ENCODE results near the gene CAPZA1. TPM values are rescaled to one million over a fixed set of nuclear protein-coding genes. Genes with fewer than 3 reads are reported as not detected.
A peak's percentile ranks its signal among the peaks of the same experiment; 100 is the strongest.

CAPZA1 gene
- total RNA-seq, 1 donor from 2014 or later: 171 TPM

DNA sequence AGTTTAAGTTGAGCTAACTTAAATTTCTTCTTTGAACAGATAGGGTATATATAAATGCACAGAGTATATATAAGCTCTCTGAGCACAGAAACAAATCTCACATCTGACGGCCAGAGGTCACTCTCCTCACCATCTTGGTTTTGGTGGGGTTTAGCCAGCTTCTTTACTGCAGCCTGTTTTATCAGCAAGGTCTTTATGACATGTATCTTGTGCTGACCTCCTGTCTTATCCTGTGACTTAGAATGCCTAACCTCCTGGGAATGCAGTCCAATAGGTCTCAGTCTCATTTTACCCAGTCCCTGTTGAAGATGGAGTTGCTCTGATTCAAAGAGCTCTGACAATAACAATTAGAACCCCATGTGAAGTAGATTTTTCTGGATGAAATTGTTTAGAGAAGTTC, 53.2 kb downstream of the CAPZA1 start:
- peaks cover 19% of the 10 kb centered on the region for H3K4me1 ChIP-seq (ENCODE audit: insufficient read depth, low read length)
- FAIRE-seq: no peak
- peaks cover 31% of the 10 kb centered on the region for H3K79me2 ChIP-seq (ENCODE audit: insufficient read depth, low read length)

DNA sequence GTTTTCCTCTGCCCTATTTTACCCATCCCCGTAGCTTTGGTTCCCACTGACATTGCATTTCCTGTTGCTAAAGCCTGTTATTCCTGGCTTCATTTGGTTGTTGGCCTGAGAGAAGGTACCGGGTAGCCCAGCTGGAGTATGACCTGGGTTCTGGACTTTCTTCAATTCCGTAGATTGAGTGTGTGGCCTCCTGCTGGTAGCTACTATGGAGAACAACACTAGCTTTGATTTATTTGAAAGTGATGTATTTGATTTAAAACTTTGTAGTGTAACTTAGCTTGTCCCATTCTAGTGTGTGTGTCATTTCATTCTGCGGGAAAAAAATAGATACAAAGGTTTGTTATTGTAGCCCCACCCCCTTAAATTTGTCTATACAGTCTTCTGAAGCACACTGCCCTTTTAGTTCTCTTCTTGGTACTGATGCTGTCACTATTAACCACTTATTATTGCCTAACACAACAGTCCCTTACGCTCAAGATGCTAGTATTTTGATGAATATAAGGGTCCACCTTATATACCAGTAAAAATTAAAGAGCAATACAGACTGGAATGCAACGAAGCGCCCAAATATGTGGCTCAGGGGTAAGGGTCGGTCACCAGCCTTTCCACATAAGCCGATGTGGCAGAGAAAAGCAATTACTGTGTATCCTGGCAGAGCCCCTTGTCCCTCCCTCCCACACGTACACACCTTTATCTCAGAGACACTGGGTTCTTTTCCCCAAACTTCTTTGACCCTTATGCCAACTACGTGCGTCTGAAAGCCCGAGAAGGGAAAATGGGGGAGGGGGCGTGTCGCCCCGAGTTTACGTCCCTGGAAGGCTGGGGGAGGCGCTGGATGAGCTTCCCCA, 54.2 kb downstream of the CAPZA1 start:
- peaks cover 31% of the 10 kb centered on the region for H3K36me3 ChIP-seq (ENCODE audit: insufficient read depth, low read length)
- peak overlapping the region; percentile 31 for H2AFZ ChIP-seq (ENCODE audit: low read depth, low read length)
- H3K9ac ChIP-seq (ENCODE audit: low read length): peak overlapping the region; percentile 91
- H3K9me3 ChIP-seq (ENCODE audit: insufficient read depth, low read depth, low read length): no peaks in the 10 kb centered on the region
- H3K36me3 Mint-ChIP-seq (ENCODE audit: low read depth, unreplicated experiment): peaks cover 11% of the 10 kb centered on the region
- peaks cover 19% of the 10 kb centered on the region for H4K20me1 ChIP-seq (ENCODE audit: insufficient read depth, low read length)
- H3K4me3 Mint-ChIP-seq (ENCODE audit: unreplicated experiment): peak overlapping the region; percentile 95
- H3K4me1 ChIP-seq (ENCODE audit: insufficient read depth, low read length): peaks cover 19% of the 10 kb centered on the region
- DNase-seq (ENCODE audit: low read depth): peak; percentile 53
- H3K4me3 ChIP-seq (ENCODE audit: insufficient read depth, low read depth, low read length): peak overlapping the region; percentile 85
- peaks cover 29% of the 10 kb centered on the region for H3K4me1 Mint-ChIP-seq (ENCODE audit: low read depth, unreplicated experiment)
- peak overlapping the region; percentile 86 for H3K27ac ChIP-seq (ENCODE audit: low read depth, low read length)
- no peaks in the 10 kb centered on the region for H3K27me3 Mint-ChIP-seq (ENCODE audit: low read depth, unreplicated experiment)
- no peaks in the 10 kb centered on the region for H3K9me3 Mint-ChIP-seq (ENCODE audit: unreplicated experiment)
- no peak for TF ChIP-seq EZH2 (IDR thresholded peaks at IDR 0.05; ENCODE audit: insufficient read depth, low read length)
- TF ChIP-seq, protein P1, sequence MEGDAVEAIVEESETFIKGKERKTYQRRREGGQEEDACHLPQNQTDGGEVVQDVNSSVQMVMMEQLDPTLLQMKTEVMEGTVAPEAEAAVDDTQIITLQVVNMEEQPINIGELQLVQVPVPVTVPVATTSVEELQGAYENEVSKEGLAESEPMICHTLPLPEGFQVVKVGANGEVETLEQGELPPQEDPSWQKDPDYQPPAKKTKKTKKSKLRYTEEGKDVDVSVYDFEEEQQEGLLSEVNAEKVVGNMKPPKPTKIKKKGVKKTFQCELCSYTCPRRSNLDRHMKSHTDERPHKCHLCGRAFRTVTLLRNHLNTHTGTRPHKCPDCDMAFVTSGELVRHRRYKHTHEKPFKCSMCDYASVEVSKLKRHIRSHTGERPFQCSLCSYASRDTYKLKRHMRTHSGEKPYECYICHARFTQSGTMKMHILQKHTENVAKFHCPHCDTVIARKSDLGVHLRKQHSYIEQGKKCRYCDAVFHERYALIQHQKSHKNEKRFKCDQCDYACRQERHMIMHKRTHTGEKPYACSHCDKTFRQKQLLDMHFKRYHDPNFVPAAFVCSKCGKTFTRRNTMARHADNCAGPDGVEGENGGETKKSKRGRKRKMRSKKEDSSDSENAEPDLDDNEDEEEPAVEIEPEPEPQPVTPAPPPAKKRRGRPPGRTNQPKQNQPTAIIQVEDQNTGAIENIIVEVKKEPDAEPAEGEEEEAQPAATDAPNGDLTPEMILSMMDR (IDR thresholded peaks at IDR 0.05; ENCODE audit: insufficient read depth, low read depth, low read length): peak; percentile 59
- H3K79me2 ChIP-seq (ENCODE audit: insufficient read depth, low read length): peaks cover 40% of the 10 kb centered on the region
- peak overlapping the region; percentile 97 for H3K4me2 ChIP-seq (ENCODE audit: low read length)
- peak; percentile 69 for FAIRE-seq
- no peaks in the 10 kb centered on the region for H3K27me3 ChIP-seq (ENCODE audit: insufficient read depth, low read length)
- peak overlapping the region; percentile 95 for H3K27ac Mint-ChIP-seq (ENCODE audit: unreplicated experiment)

More for the DNA sequence above, 53.2 kb downstream of the CAPZA1 start:
- peaks cover 24% of the 10 kb centered on the region for H3K4me1 Mint-ChIP-seq (ENCODE audit: low read depth, unreplicated experiment)
- H3K4me3 Mint-ChIP-seq (ENCODE audit: unreplicated experiment): no peak overlapping the region
- Histone ChIP-seq H3K9ac (ENCODE audit: low read length) (no peak overlapping the region), H3K4me2 (ENCODE audit: low read length) (no peak overlapping the region), H3K27ac (ENCODE audit: low read depth, low read length) (no peak overlapping the region), H3K27me3 (ENCODE audit: insufficient read depth, low read length) (no peaks in the 10 kb centered on the region), H4K20me1 (ENCODE audit: insufficient read depth, low read length) (peaks cover 12% of the 10 kb centered on the region), H3K36me3 (ENCODE audit: insufficient read depth, low read length) (peaks cover 37% of the 10 kb centered on the region), H2AFZ (ENCODE audit: low read depth, low read length) (no peak overlapping the region), H3K4me3 (ENCODE audit: insufficient read depth, low read depth, low read length) (no peak overlapping the region), H3K9me3 (ENCODE audit: insufficient read depth, low read depth, low read length) (no peaks in the 10 kb centered on the region)
- no peak overlapping the region for H3K27ac Mint-ChIP-seq (ENCODE audit: unreplicated experiment)
- no peaks in the 10 kb centered on the region for H3K9me3 Mint-ChIP-seq (ENCODE audit: unreplicated experiment)
- no peaks in the 10 kb centered on the region for H3K27me3 Mint-ChIP-seq (ENCODE audit: low read depth, unreplicated experiment)
- peaks cover 15% of the 10 kb centered on the region for H3K36me3 Mint-ChIP-seq (ENCODE audit: low read depth, unreplicated experiment)
- no peak for DNase-seq (ENCODE audit: low read depth)
- TF ChIP-seq, protein P1 (IDR thresholded peaks at IDR 0.05; ENCODE audit: insufficient read depth, low read depth, low read length): no peak
- no peak for TF ChIP-seq EZH2 (IDR thresholded peaks at IDR 0.05; ENCODE audit: insufficient read depth, low read length)
